Smooth muscle cell of the pulmonary artery (primary cell): Measurements from ENCODE around the gene RNF39. TPM values are rescaled to one million over a fixed set of nuclear protein-coding genes. Genes with fewer than 3 reads are reported as not detected.

ENCODE experiments used
- total RNA-seq: library from RNA; depleted of rRNA; stranded (reverse); fragments of >200 nt; gene quantifications from 2 replicates; pipeline ENCODE4 v1.2.3, GENCODE V29; 2014

RNF39 gene
- 0.07 TPM in 1 of 2 replicates, not detected in the other for total RNA-seq

DNA sequence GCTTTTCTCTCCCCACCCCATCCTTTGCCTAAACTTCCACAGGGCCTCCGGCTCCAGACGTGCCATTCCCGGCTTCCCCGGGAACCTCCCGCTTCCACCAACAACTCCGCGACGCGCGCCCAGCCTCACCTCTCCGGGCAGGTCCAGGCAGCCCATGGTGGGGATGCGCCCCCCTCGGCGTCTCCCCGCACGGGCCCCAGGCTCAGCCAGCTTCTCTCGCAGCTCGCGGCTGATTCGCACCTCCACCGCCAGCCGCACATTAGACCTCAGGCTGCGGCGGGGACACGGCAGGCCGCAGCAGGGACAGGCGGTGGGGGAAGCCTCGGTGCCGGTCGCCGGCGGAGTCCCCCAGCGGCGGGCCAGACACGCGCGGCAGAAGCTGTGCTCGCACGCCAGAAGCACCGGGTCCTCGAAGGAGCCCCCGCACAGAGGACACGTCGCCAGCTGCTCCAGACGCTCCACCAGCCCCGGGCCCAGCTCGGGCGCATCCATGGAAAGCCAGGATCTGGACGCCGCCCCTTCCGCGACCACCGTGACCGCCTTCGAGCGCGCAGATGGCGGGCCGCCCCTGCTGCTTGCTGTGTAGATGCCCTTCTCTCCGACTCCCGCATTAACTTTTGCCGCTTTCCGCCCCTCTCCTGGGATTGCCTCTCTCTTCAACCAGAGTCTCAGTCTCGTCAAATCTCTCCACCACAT, at the start of gene RNF39:
Gene RNF39 (minus strand): TSS at position 676 of the 696 bp plus-strand sequence. CDS start 184 bp downstream, at position 492.

DNA sequence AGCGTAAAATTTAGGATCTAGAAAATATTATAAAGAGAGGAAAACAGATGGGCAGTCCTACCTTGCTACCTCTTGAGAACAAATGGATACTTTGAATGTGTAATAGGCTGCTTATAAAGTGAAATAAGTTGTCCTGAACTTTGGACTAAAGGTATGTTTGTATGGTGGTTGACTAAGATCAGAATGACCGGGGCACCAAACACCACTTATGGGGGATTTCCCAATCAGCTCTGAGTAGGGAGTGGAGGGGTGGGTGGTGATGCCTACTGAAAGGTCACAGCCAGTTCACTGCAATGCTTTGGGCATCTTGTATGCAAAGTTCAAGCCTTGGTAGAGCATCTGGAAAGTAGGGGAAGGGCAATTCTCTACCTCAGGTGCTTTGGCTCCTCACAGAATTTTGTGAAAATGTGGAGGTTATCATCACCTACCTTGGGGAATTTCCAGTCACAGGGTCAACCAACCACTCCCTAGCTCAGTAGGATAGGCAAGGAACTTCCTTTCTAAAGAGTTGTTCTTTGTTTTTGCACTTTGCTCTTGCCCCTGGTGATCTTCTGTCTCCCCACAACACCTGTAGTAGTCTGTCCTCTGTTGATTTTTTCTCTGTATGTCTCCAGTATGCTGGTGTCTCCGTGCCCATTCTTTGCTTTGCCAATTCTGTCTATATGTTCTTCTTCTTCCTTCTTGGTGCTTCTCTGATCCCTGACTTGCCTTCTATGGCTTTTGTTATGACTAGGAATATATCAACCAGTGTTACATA, 37.6 kb upstream of the RNF39 start, which contains the start of gene TRIM31:
Gene TRIM31 (minus strand): TSS at position 88 of the 757 bp plus-strand sequence. CDS start 285 bp downstream, outside the sequence.

GRCh38 chr6:30066577-30067459, 8.8 kb downstream of the RNF39 start, which contains the start of gene PPP1R11:
TSS of gene PPP1R11 (plus strand) at chr6:30067198. CDS start at chr6:30067411, 213 bp downstream.

DNA sequence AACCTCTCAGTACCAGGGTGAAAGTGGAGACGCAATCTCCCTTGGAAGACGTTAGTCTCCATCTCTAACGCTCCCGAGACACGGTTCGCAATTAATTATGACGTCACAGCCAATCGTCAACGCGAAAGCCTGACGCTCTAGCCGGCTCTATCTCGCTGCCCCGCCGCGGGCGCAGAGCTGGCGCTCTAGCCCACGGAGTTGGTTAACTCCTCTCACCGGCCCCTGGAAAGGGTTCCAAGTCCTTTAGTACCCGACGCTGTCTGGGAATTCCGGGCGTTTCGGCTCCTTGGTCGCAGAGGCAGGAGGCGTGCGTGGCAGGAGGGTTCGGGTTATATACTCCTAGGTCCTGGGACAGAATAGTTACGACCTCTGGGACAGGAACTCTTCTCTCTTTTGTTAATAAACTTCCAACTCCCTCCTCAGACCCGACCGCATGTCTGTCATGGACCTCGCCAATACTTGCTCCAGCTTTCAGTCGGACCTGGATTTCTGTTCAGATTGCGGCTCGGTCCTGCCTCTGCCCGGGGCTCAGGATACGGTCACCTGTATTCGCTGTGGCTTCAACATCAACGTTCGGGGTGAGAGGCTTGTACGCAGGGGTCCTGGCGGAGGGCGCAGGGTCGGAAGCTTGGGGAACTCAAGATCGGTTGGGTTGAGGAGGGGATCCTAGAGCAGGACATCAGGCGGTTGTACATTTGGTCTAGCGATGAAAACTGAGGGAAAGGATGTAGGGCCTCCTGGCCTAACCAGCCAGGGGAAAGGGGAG, 14.3 kb downstream of the RNF39 start, which contains the start of gene POLR1H:
Gene POLR1H (plus strand): TSS at position 174 of the 766 bp plus-strand sequence. CDS start 260 bp downstream, at position 434.

Other genes starting within 250 kb of the RNF39 start
- gene HLA-G, start 247.9 kb downstream of the RNF39 start, total RNA-seq, result 0.26 and 0.36 TPM in 2 replicates
- gene HLA-A, start 133.2 kb downstream of the RNF39 start, total RNA-seq, result 456 and 579 TPM in 2 replicates
- 12.6 and 16.2 TPM in 2 replicates for gene POLR1H, start 14.5 kb downstream of the RNF39 start, total RNA-seq
- 23.8 and 25.7 TPM in 2 replicates for gene PPP1R11, start 8.6 kb downstream of the RNF39 start, total RNA-seq
- gene TRIM31, start 37.3 kb upstream of the RNF39 start, total RNA-seq, result not detected in 2 replicates
- gene TRIM40, start 60.4 kb upstream of the RNF39 start, total RNA-seq, result not detected in 2 replicates
- gene TRIM10, start 85.4 kb upstream of the RNF39 start, total RNA-seq, result not detected in 2 replicates
- not detected in 2 replicates for gene TRIM15, start 87.8 kb upstream of the RNF39 start, total RNA-seq
- gene TRIM26, start 137.6 kb upstream of the RNF39 start, total RNA-seq, result 18.3 and 22.1 TPM in 2 replicates